ENCODE data around the gene CTTNBP2NL.

CTTNBP2NL gene

GRCh38 chr1:112507336-112507735 lies 111.3 kb downstream of the CTTNBP2NL start:
- DNase-seq (ENCODE audit: low read depth) = no peak

GRCh38 chr1:112507921-112508277 lies 111.9 kb downstream of the CTTNBP2NL start:
- no peak for DNase-seq (ENCODE audit: low read depth)

GRCh38 chr1:112508278-112509004 lies 112.4 kb downstream of the CTTNBP2NL start, which contains the start of gene WNT2B:
Gene WNT2B, plus strand, starts transcription at chr1:112508965. Its CDS starts 298 bp downstream, at chr1:112509263.
- DNase-seq (ENCODE audit: low read depth) = peak; percentile 40

- DNase-seq (ENCODE audit: low read depth) = no peak
Observed at GRCh38 chr1:112509005-112509659, 113.1 kb downstream of the CTTNBP2NL start.

GRCh38 chr1:112509660-112510178 lies 113.7 kb downstream of the CTTNBP2NL start:
- no peak for DNase-seq (ENCODE audit: low read depth)

GRCh38 chr1:112510340-112510739 lies 114.3 kb downstream of the CTTNBP2NL start:
- DNase-seq (ENCODE audit: low read depth) = no peak

Data from T-helper 22 cell (primary cell).